ENCODE results near the gene LY6G6C. TPM values are rescaled to one million over a fixed set of nuclear protein-coding genes. Genes with fewer than 3 reads are reported as not detected.

Gene LY6G6C
- total RNA-seq = not detected
- not detected for polyA plus RNA-seq
- 0 to 0.07 (median 0) reads per million in 6 experiments for total RNA-seq

DNA sequence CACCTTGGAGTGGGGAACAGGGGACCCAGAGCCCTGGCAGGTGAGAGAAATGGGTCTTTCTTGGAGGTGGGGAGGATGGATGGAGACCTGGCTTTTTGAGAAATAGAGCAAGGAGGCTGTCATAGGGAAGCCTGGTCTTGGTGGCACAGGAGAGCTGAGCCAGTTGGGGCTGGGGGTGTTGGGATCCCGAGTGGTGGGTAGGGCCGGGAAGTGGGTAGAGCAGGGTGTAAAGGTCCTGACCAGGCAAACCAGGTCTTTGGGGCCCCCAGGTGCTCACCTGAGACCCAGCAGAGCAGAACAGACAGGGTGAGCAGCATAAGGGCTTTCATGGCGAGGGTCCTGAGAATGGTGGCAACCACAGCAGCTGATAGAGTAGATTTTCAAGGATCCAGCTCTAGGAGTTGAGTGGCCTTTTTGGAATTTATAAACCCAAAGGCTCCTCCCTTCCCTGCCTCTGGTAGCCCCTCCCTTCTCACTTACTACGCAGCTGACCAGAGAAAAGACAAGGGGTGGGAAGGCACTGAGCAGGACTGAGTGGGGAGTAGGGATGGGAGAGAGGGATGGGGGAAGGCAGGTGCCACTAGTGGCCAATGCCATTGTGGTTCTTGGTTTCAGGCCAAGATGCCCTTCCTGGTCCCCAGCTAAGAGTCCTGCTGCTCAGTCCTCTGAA, at the start of gene LY6G6C:
Gene LY6G6C (minus strand): TSS at position 396 of the 670 bp plus-strand sequence. CDS start 67 bp downstream, at position 329.
- Mint-ChIP-seq H3K4me3 (peak within 1 kb of the TSS in 2 of 10 donors; percentile 1 to 30), H3K36me3 (no peaks in the 10 kb centered on the region), H3K27me3 (no peaks in the 10 kb centered on the region), H3K9me3 (no peaks in the 10 kb centered on the region), H3K27ac (peak within 1 kb of the TSS in 5 of 10 donors; percentile 7 to 87 (median 78)), H3K4me1 (peaks cover 14 to 30% (median 23%) of the 10 kb centered on the region in 4 donors)
- ATAC-seq (no peak), DNase-seq (no peak)
- POLR2A ChIA-PET = interaction anchor here (0.6 kb wide), 1 partner anchor 86 kb away, joined by 8 read pairs; no protein-coding TSS in a partner anchor

DNA sequence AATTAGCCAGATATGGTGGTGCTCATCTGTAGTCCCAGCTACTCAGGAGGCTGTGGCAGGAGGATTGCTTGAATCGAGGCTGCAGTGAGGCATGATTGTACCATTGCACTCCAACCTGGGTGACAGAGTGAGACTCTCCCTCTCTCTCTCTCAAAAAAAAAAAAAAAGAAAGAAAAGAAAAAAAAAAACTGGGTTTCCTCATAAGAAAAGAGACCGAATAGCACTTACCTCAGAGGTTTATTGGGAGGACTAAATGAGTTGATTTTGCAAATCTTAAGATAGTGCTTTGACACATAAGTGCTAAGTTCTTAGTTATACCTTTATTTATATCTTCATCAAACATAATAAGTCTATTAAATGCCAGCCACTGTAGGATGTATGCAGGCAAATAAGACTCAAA, 49.3 kb upstream of the LY6G6C start:
- peaks cover 15 to 42% (median 35%) of the 10 kb centered on the region in 4 donors for H3K4me1 Mint-ChIP-seq
- H3K9me3 Mint-ChIP-seq = no peaks in the 10 kb centered on the region
- H3K36me3 Mint-ChIP-seq = no peaks in the 10 kb centered on the region
- POLR2A ChIA-PET = interaction anchor here (0.7 to 1.5 kb wide), 6 partner anchors 24 to 1954 kb away, joined by 3 to 7 read pairs (median 4); partner anchors contain the start of gene GPANK1
- peaks cover 0 to 7% (median 0%) of the 10 kb centered on the region in 5 donors for H3K27me3 Mint-ChIP-seq
- DNase-seq (no peak), ATAC-seq (no peak)
- H3K27ac Mint-ChIP-seq = no peak overlapping the region
- H3K4me3 Mint-ChIP-seq = peak overlapping the region in 1 of 10 donors; percentile 30

DNA sequence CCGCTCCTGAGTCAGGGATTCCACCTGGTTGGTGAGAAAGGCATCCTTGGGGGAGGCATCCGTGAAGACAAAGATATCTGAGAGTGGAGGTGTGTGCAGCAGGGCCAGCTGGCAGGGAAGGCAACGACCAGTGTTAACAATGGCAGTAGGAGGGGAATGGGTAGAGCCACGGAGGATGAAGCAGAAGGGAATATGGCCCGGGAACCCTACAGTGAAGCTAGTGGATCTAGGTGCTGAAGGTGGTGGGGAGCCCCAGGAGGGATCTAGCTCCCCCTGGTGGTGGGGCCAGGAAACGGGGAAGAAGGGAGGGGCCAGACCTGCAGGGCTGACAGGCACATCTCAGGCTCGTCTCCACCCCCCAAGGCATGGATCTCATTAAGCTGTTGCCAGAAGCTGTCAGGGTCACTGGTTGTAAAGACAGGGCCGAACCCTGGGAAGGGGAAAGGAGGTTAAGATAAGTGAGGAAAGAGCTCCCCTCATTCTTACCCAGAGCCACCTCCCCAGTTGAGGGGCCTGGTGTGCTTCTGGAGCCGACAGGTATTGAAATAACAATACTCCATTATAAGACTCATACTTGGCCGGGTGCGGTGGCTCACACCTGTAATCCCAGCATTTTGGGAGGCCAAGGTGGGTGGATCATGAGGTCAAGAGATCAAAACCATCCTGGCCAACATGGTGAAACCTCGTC, 48.3 kb upstream of the LY6G6C start:
- no peaks in the 10 kb centered on the region for H3K9me3 Mint-ChIP-seq
- H3K4me3 Mint-ChIP-seq = peak overlapping the region in 1 of 10 donors; percentile 19
- H3K27ac Mint-ChIP-seq = peak overlapping the region in 4 of 10 donors; percentile 14 to 75 (median 70)
- peak; percentile 61 to 87 (median 70) for DNase-seq
- POLR2A ChIA-PET = interaction anchor here (0.6 to 1.5 kb wide), 9 partner anchors 30 to 1932 kb away, joined by 3 to 7 read pairs (median 4); partner anchors contain the start of genes DDAH2, GPANK1, LSM2 and MSH5
- peak; percentile 66 to 81 for ATAC-seq
- peaks cover 0 to 3% (median 0%) of the 10 kb centered on the region in 5 donors for H3K27me3 Mint-ChIP-seq
- H3K36me3 Mint-ChIP-seq = no peaks in the 10 kb centered on the region
- H3K4me1 Mint-ChIP-seq = peaks cover 12 to 35% (median 29%) of the 10 kb centered on the region in 4 donors

GRCh38 chr6:31768363-31769257, 47.1 kb upstream of the LY6G6C start:
- ATAC-seq = no peak
- H3K4me3 Mint-ChIP-seq = no peak overlapping the region
- H3K36me3 Mint-ChIP-seq = no peaks in the 10 kb centered on the region
- no peak for DNase-seq
- POLR2A ChIA-PET = interaction anchor here (1.0 kb wide), 1 partner anchor 31 kb away, joined by 4 read pairs; no protein-coding TSS in a partner anchor
- peak overlapping the region in 1 of 10 donors; percentile 29 for H3K27ac Mint-ChIP-seq
- H3K27me3 Mint-ChIP-seq = peaks cover 0 to 3% (median 0%) of the 10 kb centered on the region in 5 donors
- peaks cover 14 to 35% (median 27%) of the 10 kb centered on the region in 4 donors for H3K4me1 Mint-ChIP-seq
- no peaks in the 10 kb centered on the region for H3K9me3 Mint-ChIP-seq

DNA sequence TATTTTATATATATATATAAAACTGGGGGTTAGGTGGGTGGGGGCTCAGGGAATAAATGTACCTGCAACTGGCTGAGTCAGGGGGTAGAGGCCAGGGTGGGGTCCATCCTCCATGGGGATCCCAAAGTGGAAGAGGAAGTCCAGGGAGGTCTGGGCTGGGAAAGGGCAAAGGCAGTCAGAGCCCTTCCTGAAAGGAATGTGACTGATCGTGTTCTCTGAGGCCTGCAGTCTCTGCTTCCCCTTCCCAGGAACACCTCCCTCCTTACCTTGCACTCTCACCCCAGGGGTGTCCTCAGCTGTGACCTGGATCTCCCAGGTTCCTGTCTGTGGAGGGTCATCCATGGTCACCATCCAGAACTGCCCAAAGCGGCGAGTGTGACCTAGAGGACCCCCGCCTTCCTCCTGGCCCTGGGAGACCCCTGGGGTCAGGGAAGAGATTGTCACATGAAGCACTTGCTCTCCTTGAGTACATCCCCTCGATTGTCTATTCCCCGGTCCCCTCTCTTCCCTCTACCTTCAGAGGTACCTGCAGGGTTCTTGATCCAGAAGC, 45.6 kb upstream of the LY6G6C start:
- POLR2A ChIA-PET = no interaction called here
- H3K36me3 Mint-ChIP-seq = no peaks in the 10 kb centered on the region
- DNase-seq = no peak
- H3K27ac Mint-ChIP-seq = no peak overlapping the region
- no peaks in the 10 kb centered on the region for H3K9me3 Mint-ChIP-seq
- H3K4me1 Mint-ChIP-seq = peaks cover 16 to 26% (median 17%) of the 10 kb centered on the region in 4 donors
- no peak overlapping the region for H3K4me3 Mint-ChIP-seq
- ATAC-seq = no peak
- H3K27me3 Mint-ChIP-seq = peaks cover 0 to 3% (median 0%) of the 10 kb centered on the region in 5 donors

GRCh38 chr6:31765910-31766794, 44.6 kb upstream of the LY6G6C start:
- Mint-ChIP-seq H3K27ac (peak overlapping the region in 2 of 10 donors; percentile 16 to 34), H3K4me1 (peaks cover 10 to 20% (median 13%) of the 10 kb centered on the region in 4 donors), H3K27me3 (peaks cover 0 to 3% (median 0%) of the 10 kb centered on the region in 5 donors), H3K36me3 (no peaks in the 10 kb centered on the region), H3K9me3 (no peaks in the 10 kb centered on the region), H3K4me3 (no peak overlapping the region)
- POLR2A ChIA-PET = no interaction called here
- DNase-seq (no peak), ATAC-seq (no peak)

DNA sequence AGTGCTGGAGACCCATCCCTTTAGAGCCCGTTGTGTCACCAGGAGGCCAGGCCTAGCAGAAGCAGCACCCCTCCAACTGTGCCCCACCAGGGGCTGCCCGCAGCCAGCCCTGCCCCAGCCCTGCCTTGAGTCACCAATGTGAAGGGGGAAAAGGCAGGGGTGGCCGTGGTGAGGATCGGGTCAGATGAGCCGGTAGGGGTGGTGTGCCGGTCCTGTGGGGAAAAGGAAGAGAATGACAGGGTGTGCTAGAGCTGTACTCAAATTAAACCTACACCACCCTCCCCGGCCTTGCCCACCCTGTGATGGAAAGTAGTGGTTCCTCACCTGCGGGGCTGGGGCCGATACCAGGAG, 44.0 kb upstream of the LY6G6C start:
- peaks cover 7 to 19% (median 15%) of the 10 kb centered on the region in 4 donors for H3K4me1 Mint-ChIP-seq
- DNase-seq = no peak
- no peaks in the 10 kb centered on the region for H3K9me3 Mint-ChIP-seq
- no peak overlapping the region for H3K4me3 Mint-ChIP-seq
- peaks cover 0 to 3% (median 0%) of the 10 kb centered on the region in 5 donors for H3K27me3 Mint-ChIP-seq
- POLR2A ChIA-PET = no interaction called here
- H3K27ac Mint-ChIP-seq = no peak overlapping the region
- ATAC-seq = no peak
- peaks cover 0 to 2% (median 0%) of the 10 kb centered on the region in 3 donors for H3K36me3 Mint-ChIP-seq

DNA sequence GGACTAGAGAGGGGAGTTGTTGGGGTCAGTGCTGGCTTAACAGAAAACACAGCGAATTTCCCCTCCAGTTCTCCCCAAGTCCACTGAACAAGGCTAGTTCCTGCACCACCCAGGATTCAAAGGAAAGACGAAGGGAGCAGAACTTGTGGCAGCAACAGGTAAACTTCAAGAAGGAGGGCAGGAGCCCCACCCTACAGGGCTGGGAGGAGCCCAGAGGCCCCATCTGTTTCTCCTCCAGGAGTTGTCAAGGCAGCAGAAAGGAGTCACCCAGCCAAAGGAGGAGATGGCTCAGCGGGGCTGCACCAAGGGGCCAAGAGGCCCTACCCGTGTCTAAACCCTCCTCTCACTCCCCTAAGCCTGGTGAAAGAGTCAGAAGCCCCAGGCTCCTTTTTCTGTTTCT, 42.7 kb upstream of the LY6G6C start:
- peaks cover 0 to 16% (median 7%) of the 10 kb centered on the region in 4 donors for H3K4me1 Mint-ChIP-seq
- H3K27ac Mint-ChIP-seq = no peak overlapping the region
- DNase-seq (no peak), ATAC-seq (no peak)
- no peaks in the 10 kb centered on the region for H3K9me3 Mint-ChIP-seq
- POLR2A ChIA-PET = interaction anchor here (0.6 kb wide), 1 partner anchor 22 kb away, joined by 3 read pairs; no protein-coding TSS in a partner anchor
- no peak overlapping the region for H3K4me3 Mint-ChIP-seq
- peaks cover 0 to 3% (median 0%) of the 10 kb centered on the region in 5 donors for H3K27me3 Mint-ChIP-seq
- H3K36me3 Mint-ChIP-seq = peaks cover 0 to 7% (median 0%) of the 10 kb centered on the region in 3 donors

DNA sequence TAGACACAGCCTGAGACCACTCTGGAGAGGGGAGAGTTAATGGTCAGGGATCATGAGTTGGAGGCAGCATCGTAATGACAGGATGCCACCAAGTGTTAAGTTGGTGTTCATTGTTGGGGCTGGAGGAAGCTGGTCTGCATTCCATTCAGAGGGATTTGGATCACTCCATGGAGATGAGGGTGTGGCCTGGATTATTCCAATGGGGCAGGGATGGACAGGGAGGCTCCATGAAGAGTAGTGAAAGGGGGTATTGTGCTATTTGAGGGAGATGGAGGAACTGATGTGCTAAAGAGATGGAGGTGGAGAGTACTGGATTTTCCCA, 42.0 kb upstream of the LY6G6C start:
- no peak for ATAC-seq
- Mint-ChIP-seq H3K4me1 (peaks cover 0 to 16% (median 4%) of the 10 kb centered on the region in 4 donors), H3K27me3 (peaks cover 0 to 3% (median 0%) of the 10 kb centered on the region in 5 donors), H3K4me3 (no peak overlapping the region), H3K36me3 (peaks cover 0 to 7% (median 0%) of the 10 kb centered on the region in 3 donors), H3K9me3 (no peaks in the 10 kb centered on the region), H3K27ac (peak overlapping the region in 2 of 10 donors; percentile 60 to 88)
- POLR2A ChIA-PET = no interaction called here
- DNase-seq = no peak

GRCh38 chr6:31762878-31763618, 41.5 kb upstream of the LY6G6C start:
- Mint-ChIP-seq H3K27ac (peak overlapping the region in 1 of 10 donors; percentile 88), H3K9me3 (no peaks in the 10 kb centered on the region), H3K4me1 (peaks cover 0 to 18% (median 3%) of the 10 kb centered on the region in 4 donors), H3K4me3 (peak overlapping the region in 1 of 10 donors; percentile 14), H3K36me3 (peaks cover 0 to 7% (median 0%) of the 10 kb centered on the region in 3 donors), H3K27me3 (peaks cover 0 to 4% (median 0%) of the 10 kb centered on the region in 5 donors)
- POLR2A ChIA-PET = no interaction called here
- ATAC-seq = no peak
- DNase-seq = no peak

All from naive thymus-derived CD8-positive, alpha-beta T cell (primary cell).